ENCODE results near the gene OAS3. TPM values are rescaled to one million over a fixed set of nuclear protein-coding genes. Genes with fewer than 3 reads are reported as not detected.
"Not testable (repeated sequence)": the region's sequence is repeated elsewhere in the genome, so short reads cannot be mapped to it uniquely, and the experiment has no call there.

Gene OAS3
- total RNA-seq, 1 donor from 2014 or later = 6.4 TPM

DNA sequence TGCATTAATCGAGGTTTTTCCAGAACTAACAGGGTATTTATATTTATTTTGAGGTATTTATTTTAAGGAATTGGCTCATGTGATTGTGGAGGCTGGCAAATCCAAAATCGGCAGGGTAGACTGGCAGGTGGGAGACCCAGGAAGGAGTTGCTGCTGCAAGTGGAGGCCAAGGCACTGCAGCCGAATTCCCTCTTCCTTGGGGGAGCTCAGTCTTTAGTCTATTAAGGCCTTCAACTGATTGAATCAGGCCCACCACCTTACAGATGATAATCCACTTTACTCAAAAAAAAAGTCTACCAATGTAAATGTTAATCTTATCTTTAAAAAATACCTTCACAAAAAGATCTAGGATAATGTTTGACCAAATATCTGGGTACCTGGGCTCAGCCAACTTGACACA, 38.9 kb downstream of the OAS3 start:
- DNase-seq (ENCODE audit: low spot score) = peak; percentile 29
- intact Hi-C loops (cut with DNase I) = loop anchor here (5.0 kb wide), 1 partner anchor 70 kb away; the partner anchor contains the start of gene OAS1

GRCh38 chr12:112977641-112978040, 39.4 kb downstream of the OAS3 start:
- intact Hi-C loops (cut with DNase I) = loop anchor here (5.0 kb wide), 1 partner anchor 70 kb away; the partner anchor contains the start of gene OAS1
- peak; percentile 71 for DNase-seq (ENCODE audit: low spot score)

GRCh38 chr12:112978163-112979040, 40.1 kb downstream of the OAS3 start, which contains the start of gene OAS2:
Gene OAS2, plus strand, starts transcription at chr12:112978519. Its CDS starts 90 bp downstream, at chr12:112978609.
- intact Hi-C loops (cut with DNase I) = loop anchor here (5.0 kb wide), 1 partner anchor 71 kb away; the partner anchor contains the start of gene OAS1
- DNase-seq (ENCODE audit: low spot score) = peak; percentile 78

- DNase-seq (ENCODE audit: low spot score) = no peak
- intact Hi-C loops (cut with DNase I) = loop anchor here (5.0 kb wide), 1 partner anchor 72 kb away; the partner anchor contains the start of gene OAS1
These were observed 40.9 kb downstream of the OAS3 start for GRCh38 chr12:112979041-112979680.

- DNase-seq (ENCODE audit: low spot score) = no peak
- intact Hi-C loops (cut with DNase I) = no loop called here
These were observed 42.4 kb downstream of the OAS3 start for GRCh38 chr12:112980491-112981158.

GRCh38 chr12:112985642-112986290, 47.5 kb downstream of the OAS3 start:
- DNase-seq (ENCODE audit: low spot score) = no peak
- intact Hi-C loops (cut with DNase I) = no loop called here

DNA sequence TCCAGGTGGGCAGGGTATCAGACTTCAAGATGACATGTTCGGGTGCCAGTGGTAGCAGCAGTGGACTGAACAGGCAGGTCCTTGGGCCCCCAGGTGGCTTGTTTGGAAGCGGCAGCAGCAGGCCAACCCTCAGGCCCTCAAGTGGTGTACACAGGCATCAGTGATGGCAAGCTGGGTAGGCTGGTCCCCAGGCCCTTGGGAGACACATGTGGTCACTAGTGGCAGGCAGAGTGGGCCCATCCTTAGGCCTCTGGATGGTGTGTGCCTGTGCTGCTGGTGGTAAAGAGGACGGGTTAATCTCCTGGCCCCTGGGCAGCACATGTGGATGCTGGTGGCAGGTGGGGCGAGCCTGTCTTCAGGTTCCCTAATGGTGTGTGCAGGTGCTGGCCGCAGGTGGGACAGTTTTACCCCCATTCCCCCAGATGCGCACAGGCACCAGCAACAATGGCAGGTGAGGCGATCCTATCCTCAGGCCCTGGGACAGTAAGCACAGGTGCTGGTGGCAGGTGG, 48.1 kb downstream of the OAS3 start:
- DNase-seq (ENCODE audit: low spot score) = peak; percentile 47
- intact Hi-C loops (cut with DNase I) = no loop called here

DNA sequence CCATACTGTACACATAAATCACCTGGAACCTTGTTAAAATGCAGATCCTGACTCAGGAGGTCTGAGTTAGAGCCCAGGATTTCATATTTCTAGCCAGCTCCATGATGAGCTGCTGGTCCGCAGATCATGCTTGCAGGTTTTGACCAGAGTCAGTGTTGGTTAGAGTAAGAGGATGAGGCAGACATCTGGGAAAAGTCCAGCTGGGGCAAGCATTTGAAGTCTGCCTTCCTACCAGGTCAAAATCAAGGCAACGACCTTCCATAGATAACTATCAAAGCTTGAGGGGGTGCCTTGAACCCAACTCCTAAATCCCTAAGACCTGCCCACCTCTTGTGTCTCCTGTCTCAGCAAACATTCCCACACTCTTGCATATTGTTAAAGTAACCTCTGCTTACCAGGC, 49.3 kb downstream of the OAS3 start:
- intact Hi-C loops (cut with DNase I) = no loop called here

DNA sequence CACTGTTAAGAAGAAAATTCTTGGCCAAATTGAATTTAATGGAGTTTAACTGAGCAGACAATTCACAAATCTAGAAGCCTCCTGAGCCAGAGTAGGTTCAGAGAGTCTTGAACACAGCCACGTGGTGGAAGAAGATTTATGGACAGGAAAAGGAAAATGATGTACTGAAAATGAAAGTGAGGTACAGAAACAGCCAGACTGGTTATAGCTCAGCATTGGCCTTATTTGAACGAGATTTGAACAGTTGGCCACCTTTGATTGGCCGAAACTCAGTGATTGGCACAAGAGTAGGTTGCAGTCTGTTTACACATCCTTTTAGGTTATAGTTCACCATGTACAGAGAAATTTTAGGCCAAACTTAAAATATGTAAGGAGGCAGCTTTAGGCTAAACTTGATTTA, 50.0 kb downstream of the OAS3 start:
- intact Hi-C loops (cut with DNase I) = no loop called here
- DNase-seq (ENCODE audit: low spot score) = no peak

More for the DNA sequence above, 49.3 kb downstream of the OAS3 start:
- DNase-seq (ENCODE audit: low spot score) = no peak

- intact Hi-C loops (cut with DNase I); DNase-seq (ENCODE audit: low spot score): not testable (repeated sequence)
These were observed 50.6 kb downstream of the OAS3 start for GRCh38 chr12:112988823-112989385.

DNA sequence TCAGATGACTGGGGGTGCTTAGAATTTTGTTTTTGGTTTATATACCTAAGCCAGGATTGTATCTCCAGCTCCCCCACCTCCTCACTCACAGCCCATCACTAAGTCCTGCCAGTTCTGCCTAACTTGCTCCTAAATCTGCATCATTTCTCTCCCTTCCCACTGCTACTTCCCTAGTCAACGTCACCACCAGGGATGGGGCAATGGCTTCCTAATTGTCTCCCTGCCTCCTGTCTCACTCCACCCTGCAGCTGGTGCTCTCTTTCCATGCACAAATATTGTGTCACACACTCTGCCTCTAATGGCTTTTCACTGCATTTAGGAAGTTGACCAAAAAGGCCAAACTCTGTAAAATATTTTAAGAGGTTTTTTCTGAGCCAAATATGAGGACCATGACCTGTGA, 51.5 kb downstream of the OAS3 start:
- DNase-seq (ENCODE audit: low spot score) = no peak
- intact Hi-C loops (cut with DNase I) = loop anchor here (5.0 kb wide), 1 partner anchor 42 kb away; no protein-coding TSS in a partner anchor

DNA sequence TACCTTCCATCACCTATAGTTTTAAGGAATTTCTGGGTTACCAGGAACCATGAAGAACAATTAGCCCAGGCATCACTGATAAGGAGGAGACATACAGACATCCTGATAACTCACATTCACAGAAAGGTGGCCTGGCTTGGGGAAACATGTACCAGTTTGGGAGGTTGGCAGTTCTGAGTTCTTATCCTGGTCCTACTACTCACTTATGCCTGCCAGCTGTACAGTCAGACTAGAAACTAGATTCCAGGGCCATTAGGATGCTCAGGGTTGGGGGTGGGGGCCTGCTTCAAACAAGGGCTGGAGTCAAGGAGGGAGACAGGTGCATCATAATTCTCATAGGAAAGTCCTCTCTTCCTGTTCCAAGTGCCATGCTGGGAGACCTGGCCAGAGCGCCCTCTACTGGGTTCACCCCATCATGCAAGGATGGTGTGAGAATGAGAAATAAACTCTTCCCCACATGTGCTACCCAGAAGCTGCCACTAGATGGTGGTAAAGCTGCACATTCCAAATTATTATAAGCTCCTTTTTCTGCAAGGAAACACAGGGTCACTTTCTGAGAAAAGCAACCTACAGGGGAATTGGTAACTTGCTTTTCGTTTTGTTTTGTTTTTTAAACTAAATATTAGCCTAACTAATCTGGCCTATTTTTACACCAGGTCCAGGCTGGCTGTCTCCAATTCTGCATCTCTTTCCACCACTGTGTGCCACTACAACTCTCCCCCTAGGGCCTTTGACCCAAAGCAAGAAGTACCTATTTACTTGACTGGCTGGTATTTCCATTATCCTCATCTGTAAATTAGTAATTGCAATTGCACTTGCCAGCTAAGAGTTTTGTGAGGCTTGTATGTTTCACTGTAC, 54.5 kb downstream of the OAS3 start:
- intact Hi-C loops (cut with DNase I) = loop anchor here (5.0 kb wide), 1 partner anchor 40 kb away; no protein-coding TSS in a partner anchor
- DNase-seq (ENCODE audit: low spot score) = no peak

GRCh38 chr12:112995008-112995407, 56.7 kb downstream of the OAS3 start:
- intact Hi-C loops (cut with DNase I) = no loop called here
- DNase-seq (ENCODE audit: low spot score) = no peak

DNA sequence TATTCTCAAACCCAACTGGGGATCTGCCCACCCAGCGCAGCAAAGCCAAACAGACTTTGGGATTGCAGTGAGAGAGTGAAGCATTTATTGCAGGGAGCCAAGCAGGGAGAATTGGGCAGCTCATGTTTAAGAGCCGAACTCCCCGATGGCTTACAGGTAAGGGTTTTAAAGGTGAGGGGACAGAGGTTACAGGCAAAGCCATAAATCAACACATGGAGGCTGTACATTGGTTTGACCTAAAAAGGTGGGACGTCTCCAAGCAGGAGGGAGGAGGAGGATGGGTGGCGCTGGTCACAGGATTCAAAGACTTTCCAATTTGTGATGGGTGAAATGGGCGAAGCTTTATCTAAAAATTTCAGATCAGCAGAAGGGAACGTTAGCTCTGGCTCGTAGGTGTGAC, 58.2 kb downstream of the OAS3 start:
- intact Hi-C loops (cut with DNase I) = no loop called here
- no peak for DNase-seq (ENCODE audit: low spot score)

GRCh38 chr12:112997506-112997905, 59.2 kb downstream of the OAS3 start:
- DNase-seq (ENCODE audit: low spot score) = no peak
- intact Hi-C loops (cut with DNase I) = no loop called here

DNA sequence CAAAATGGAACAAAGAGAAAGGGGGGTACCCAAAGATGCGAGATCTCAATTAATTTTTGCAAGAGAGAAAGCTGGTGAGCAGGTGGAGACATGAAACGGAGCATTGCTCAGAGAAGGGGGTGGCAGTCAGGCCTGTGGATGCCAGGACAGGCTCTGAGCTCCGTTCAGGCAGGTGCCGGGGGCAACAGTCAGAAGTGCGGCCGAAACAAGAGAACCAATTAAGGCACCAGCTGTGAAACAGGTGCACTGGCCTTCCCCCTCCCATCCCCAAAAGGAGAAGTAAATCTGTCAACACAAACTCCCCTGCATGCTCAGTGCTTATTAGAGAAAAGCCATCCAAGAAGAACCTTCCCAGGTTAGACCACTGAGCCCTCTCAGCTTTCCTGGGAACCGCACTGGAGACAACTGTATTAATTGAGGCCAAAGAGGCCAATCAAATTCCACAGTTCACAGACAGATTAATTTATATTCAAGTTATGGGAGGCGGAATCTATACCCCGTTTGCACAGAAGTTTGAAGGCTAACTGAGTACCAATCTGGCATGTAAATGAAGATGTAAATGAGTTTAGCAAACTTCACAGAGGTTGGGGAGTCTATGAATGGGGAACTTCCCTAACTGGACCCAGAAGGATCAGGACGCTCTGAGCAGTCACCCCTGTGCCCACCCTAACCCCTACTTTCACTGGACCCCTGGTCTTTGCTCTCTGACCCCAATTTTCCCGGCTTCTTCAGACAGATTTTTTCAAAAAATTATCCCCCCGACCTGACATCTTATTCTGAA, 60.9 kb downstream of the OAS3 start:
- DNase-seq (ENCODE audit: low spot score) = no peak
- intact Hi-C loops (cut with DNase I) = no loop called here

- DNase-seq (ENCODE audit: low spot score) = no peak
- intact Hi-C loops (cut with DNase I) = no loop called here
These were observed 62.2 kb downstream of the OAS3 start for GRCh38 chr12:113000433-113000832.
